NB4 (cell line): ENCODE results near the gene GFAP.

ENCODE experiments used
- DNase-seq: peaks from one replicate; pipeline ENCODE4 v3.0.0; 2010; ENCODE audit warnings: low read depth
- H3K4me3 ChIP-seq: one replicate; pipeline ENCODE4 v1.5.1; 2011; ENCODE audit warnings: mild to moderate bottlenecking, low read depth, low read length, moderate library complexity
- MYC ChIP-seq: IDR thresholded peaks from 2 replicates; pipeline ENCODE4 v1.6.1; 2011; ENCODE audit warnings: low read depth, low read length
- POLR2A ChIP-seq: IDR thresholded peaks from 2 replicates; pipeline ENCODE4 v1.6.1; 2011; ENCODE audit warnings: mild to moderate bottlenecking; ENCODE audit not compliant: insufficient read length; ENCODE audit errors: extremely low read depth
- TF ChIP-seq, protein P1 (sequence below): IDR thresholded peaks from 2 replicates; pipeline ENCODE4 v1.6.1; 2011; ENCODE audit warnings: low read depth, low read length
- TF ChIP-seq, protein P2 (sequence below): IDR thresholded peaks from one replicate; pipeline ENCODE4 v1.5.1; 2012; ENCODE audit warnings: low read depth, low read length

The GFAP gene

DNA sequence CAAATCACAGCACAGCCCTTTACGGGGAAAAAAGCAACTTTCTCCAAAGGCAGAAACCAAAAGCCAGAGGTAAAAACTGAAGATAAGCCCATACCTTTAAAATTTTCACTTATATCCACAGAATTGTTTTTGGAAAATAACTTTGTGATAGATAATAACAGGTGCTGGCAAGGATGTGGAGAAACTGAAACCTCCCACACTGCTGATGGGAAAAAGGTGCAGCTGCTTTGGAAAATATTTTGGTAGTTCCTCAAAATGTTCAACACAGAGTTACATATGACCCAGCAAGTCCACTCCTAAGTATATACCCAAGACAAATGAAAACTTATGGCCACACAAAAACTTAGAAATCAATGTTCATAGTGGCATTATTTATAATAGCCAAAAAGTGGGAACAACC is 28.3 kb downstream of the GFAP start:
- no peak for DNase-seq
- no peak overlapping the region for H3K4me3 ChIP-seq
- TF ChIP-seq POLR2A: no peak
- TF ChIP-seq, protein P1, sequence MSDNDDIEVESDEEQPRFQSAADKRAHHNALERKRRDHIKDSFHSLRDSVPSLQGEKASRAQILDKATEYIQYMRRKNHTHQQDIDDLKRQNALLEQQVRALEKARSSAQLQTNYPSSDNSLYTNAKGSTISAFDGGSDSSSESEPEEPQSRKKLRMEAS: no peak

DNA sequence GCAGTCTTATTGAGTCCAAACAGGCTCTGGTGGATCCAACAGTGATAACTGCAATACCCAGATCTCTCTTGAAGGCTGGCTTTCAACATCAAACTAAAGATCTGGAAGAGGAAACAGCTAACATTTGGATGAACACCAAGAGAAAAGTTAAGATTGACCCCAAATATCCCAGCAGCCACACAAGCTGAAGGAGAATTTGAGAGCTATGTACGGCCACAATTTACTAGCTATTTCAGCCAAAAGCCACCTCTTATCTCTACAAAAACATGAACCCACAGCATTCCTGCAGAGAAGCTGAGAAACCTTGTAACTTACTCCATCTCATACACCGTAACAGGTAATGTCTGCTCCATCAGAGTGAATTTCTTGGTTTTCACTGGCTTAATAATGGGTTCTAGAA is 30.4 kb downstream of the GFAP start:
- DNase-seq: no peak
- no peak for TF ChIP-seq MYC
- TF ChIP-seq, protein P1: no peak
- TF ChIP-seq, protein P2, sequence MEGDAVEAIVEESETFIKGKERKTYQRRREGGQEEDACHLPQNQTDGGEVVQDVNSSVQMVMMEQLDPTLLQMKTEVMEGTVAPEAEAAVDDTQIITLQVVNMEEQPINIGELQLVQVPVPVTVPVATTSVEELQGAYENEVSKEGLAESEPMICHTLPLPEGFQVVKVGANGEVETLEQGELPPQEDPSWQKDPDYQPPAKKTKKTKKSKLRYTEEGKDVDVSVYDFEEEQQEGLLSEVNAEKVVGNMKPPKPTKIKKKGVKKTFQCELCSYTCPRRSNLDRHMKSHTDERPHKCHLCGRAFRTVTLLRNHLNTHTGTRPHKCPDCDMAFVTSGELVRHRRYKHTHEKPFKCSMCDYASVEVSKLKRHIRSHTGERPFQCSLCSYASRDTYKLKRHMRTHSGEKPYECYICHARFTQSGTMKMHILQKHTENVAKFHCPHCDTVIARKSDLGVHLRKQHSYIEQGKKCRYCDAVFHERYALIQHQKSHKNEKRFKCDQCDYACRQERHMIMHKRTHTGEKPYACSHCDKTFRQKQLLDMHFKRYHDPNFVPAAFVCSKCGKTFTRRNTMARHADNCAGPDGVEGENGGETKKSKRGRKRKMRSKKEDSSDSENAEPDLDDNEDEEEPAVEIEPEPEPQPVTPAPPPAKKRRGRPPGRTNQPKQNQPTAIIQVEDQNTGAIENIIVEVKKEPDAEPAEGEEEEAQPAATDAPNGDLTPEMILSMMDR: no peak
- no peak overlapping the region for H3K4me3 ChIP-seq

DNA sequence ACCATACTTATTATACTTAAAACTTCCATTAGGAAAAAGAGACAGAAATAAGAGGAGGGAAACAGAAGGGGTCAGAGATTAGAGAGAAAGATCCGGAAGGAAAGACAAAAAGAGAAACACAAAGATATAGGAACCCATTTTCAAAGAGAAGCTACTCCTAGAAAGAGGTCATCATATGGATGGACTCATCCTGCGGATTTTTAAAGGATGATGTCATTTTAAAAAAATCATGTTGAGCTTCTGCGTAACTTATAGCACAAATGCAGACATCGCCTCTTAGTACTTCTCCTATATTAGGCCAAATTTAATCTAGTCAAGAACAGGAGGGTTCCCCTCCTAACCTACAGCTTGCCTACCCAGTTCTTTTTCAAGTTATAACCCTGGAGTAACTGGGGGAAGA is 34.2 kb downstream of the GFAP start:
- H3K4me3 ChIP-seq: no peak overlapping the region
- no peak for DNase-seq
- no peak for TF ChIP-seq POLR2A
- TF ChIP-seq, protein P2: no peak
- TF ChIP-seq, protein P1: no peak
- TF ChIP-seq MYC: no peak

DNA sequence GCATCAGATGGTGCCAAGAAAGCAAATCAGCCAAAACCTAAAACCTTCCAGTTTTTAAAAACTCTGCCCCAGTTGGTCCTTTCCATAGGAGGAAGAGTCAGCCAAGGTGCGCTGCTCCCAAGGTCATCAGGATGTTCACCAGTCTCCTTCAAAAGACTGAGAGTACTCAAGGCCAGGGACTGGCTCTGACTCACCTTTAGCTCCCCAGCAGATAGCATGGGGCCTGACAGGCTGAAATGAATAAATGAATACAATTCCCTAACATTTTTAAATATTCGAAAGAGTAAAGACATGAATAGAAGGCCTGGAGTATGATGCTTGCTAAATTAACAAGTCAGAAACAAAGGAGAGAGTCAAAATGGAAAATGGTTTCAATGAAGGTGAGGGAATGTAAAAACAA is 35.2 kb downstream of the GFAP start:
- no peak for DNase-seq
- H3K4me3 ChIP-seq: no peak overlapping the region
- TF ChIP-seq, protein P2: no peak
- TF ChIP-seq MYC (no peak), POLR2A (no peak)
- TF ChIP-seq, protein P1: no peak

DNA sequence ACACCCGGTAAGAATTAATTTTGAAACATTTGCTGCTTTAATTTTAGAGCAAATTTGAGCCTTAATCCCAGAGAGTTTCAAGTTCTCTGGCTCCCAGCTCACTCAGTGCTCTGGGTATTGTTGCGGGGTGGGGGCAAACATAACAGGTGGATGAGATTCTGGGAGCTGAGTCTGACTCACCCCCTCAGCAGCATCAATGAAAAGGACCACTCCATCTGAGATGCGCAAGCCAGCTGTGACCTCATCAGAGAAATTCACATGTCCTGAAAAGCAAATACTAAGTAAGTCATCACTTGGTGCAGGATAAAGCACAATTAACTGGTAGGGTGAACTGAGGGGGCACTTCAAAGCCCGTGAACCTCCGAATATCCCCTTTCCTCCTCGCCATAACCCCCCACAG is 35.9 kb downstream of the GFAP start:
- TF ChIP-seq, protein P2: no peak
- TF ChIP-seq MYC (no peak), POLR2A (no peak)
- TF ChIP-seq, protein P1: no peak
- no peak for DNase-seq
- H3K4me3 ChIP-seq: no peak overlapping the region

DNA sequence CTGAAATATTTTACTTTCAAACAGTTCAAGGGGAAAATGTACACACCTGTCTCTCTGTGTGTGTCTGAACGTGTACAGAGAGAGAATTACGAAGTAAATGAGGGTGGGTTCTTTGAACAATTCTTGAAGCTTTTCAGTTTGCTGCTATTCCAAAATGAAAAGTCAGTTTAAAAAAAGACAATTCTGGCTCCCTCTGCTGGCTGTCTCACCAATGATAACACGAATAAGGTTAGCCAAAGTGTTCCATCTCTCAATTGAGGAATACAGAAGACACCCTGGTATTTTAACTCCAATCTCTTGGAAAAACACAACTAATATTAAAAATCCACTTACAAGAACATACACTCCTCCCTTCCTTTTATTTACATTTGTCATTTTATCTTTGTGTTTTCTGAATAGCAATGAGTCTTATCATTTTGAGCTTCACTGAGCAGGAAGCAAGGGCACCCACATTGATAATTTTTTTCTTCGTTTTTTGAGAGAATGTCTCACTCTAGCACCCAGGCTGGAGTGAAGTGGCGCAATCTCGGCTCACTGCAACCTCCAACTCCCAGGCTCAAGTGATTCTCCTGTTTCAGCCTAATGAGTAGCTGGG is 36.6 kb downstream of the GFAP start:
- peak; percentile 46 for DNase-seq
- H3K4me3 ChIP-seq: no peak overlapping the region
- TF ChIP-seq, protein P2: peak; percentile 51
- no peak for TF ChIP-seq POLR2A
- no peak for TF ChIP-seq MYC
- TF ChIP-seq, protein P1: no peak
